Activated naive CD8-positive, alpha-beta T cell (primary cell): ENCODE results near the gene EEF1AKMT3.
A peak's percentile ranks its signal among the peaks of the same experiment; 100 is the strongest.

Experiments used
- H3K27ac Mint-ChIP-seq: one replicate; pipeline ENCODE4 v1.8.0; 2021; ENCODE audit warnings: mixed read lengths
- H3K27me3 Mint-ChIP-seq: one replicate; pipeline ENCODE4 v1.8.0; 2021; ENCODE audit warnings: mixed read lengths
- H3K36me3 Mint-ChIP-seq: one replicate; pipeline ENCODE4 v1.8.0; 2021; ENCODE audit warnings: mixed read lengths
- H3K4me1 Mint-ChIP-seq: one replicate; pipeline ENCODE4 v1.8.0; 2021; ENCODE audit warnings: low read depth, mixed read lengths
- H3K4me3 Mint-ChIP-seq: one replicate; pipeline ENCODE4 v1.8.0; 2021; ENCODE audit warnings: mild to moderate bottlenecking, mixed read lengths
- H3K9me3 Mint-ChIP-seq: one replicate; pipeline ENCODE4 v1.8.0; 2021; ENCODE audit warnings: low read depth, mixed read lengths

Gene EEF1AKMT3

GRCh38 chr12:57802607-57803006 is 30.2 kb downstream of the EEF1AKMT3 start:
- Mint-ChIP-seq H3K36me3 (peaks cover 3% of the 10 kb centered on the region), H3K4me1 (no peaks in the 10 kb centered on the region), H3K27ac (no peak overlapping the region), H3K27me3 (no peaks in the 10 kb centered on the region), H3K9me3 (no peaks in the 10 kb centered on the region), H3K4me3 (no peak overlapping the region)

GRCh38 chr12:57803319-57803893 is 31.0 kb downstream of the EEF1AKMT3 start:
- H3K27ac Mint-ChIP-seq, result no peak overlapping the region
- H3K4me1 Mint-ChIP-seq, result no peaks in the 10 kb centered on the region

GRCh38 chr12:57806677-57807076 is 34.3 kb downstream of the EEF1AKMT3 start:
- H3K27me3 Mint-ChIP-seq, result no peaks in the 10 kb centered on the region
- peaks cover 2% of the 10 kb centered on the region for H3K36me3 Mint-ChIP-seq
- H3K4me1 Mint-ChIP-seq, result no peaks in the 10 kb centered on the region
- no peaks in the 10 kb centered on the region for H3K9me3 Mint-ChIP-seq
- H3K27ac Mint-ChIP-seq, result no peak overlapping the region
- H3K4me3 Mint-ChIP-seq, result no peak overlapping the region

More at GRCh38 chr12:57803319-57803893, 31.0 kb downstream of the EEF1AKMT3 start:
- Mint-ChIP-seq H3K9me3 (no peaks in the 10 kb centered on the region), H3K36me3 (peaks cover 2% of the 10 kb centered on the region), H3K27me3 (no peaks in the 10 kb centered on the region), H3K4me3 (no peak overlapping the region)

GRCh38 chr12:57807285-57807684 is 34.9 kb downstream of the EEF1AKMT3 start:
- Mint-ChIP-seq H3K9me3 (no peaks in the 10 kb centered on the region), H3K4me3 (no peak overlapping the region), H3K27ac (no peak overlapping the region)

GRCh38 chr12:57808351-57808750 is 35.9 kb downstream of the EEF1AKMT3 start:
- no peaks in the 10 kb centered on the region for H3K4me1 Mint-ChIP-seq
- no peak overlapping the region for H3K27ac Mint-ChIP-seq
- peaks cover 2% of the 10 kb centered on the region for H3K36me3 Mint-ChIP-seq
- no peak overlapping the region for H3K4me3 Mint-ChIP-seq
- no peaks in the 10 kb centered on the region for H3K9me3 Mint-ChIP-seq
- H3K27me3 Mint-ChIP-seq, result no peaks in the 10 kb centered on the region

More at GRCh38 chr12:57807285-57807684, 34.9 kb downstream of the EEF1AKMT3 start:
- Mint-ChIP-seq H3K4me1 (no peaks in the 10 kb centered on the region), H3K27me3 (no peaks in the 10 kb centered on the region), H3K36me3 (peaks cover 4% of the 10 kb centered on the region)

- Mint-ChIP-seq H3K27me3 (no peaks in the 10 kb centered on the region), H3K9me3 (no peaks in the 10 kb centered on the region), H3K27ac (no peak overlapping the region), H3K4me1 (peaks cover under 1% of the 10 kb centered on the region), H3K4me3 (no peak overlapping the region), H3K36me3 (peaks cover 2% of the 10 kb centered on the region)
Measured at GRCh38 chr12:57809425-57809824, 37.0 kb downstream of the EEF1AKMT3 start.

GRCh38 chr12:57810450-57810849 is 38.0 kb downstream of the EEF1AKMT3 start:
- Mint-ChIP-seq H3K9me3 (no peaks in the 10 kb centered on the region), H3K36me3 (peaks cover 2% of the 10 kb centered on the region), H3K4me1 (peaks cover 5% of the 10 kb centered on the region), H3K4me3 (no peak overlapping the region), H3K27ac (no peak overlapping the region), H3K27me3 (no peaks in the 10 kb centered on the region)

GRCh38 chr12:57811028-57811755 is 38.8 kb downstream of the EEF1AKMT3 start:
- no peaks in the 10 kb centered on the region for H3K9me3 Mint-ChIP-seq
- no peaks in the 10 kb centered on the region for H3K27me3 Mint-ChIP-seq
- H3K36me3 Mint-ChIP-seq, result peaks cover 2% of the 10 kb centered on the region
- no peak overlapping the region for H3K4me3 Mint-ChIP-seq
- no peak overlapping the region for H3K27ac Mint-ChIP-seq
- H3K4me1 Mint-ChIP-seq, result peaks cover 5% of the 10 kb centered on the region

- H3K27ac Mint-ChIP-seq, result no peak overlapping the region
- H3K9me3 Mint-ChIP-seq, result no peaks in the 10 kb centered on the region
- peaks cover 2% of the 10 kb centered on the region for H3K36me3 Mint-ChIP-seq
- H3K4me1 Mint-ChIP-seq, result peaks cover 6% of the 10 kb centered on the region
- H3K4me3 Mint-ChIP-seq, result no peak overlapping the region
- no peaks in the 10 kb centered on the region for H3K27me3 Mint-ChIP-seq
Measured at GRCh38 chr12:57813111-57813970, 40.9 kb downstream of the EEF1AKMT3 start.

- H3K4me3 Mint-ChIP-seq, result no peak overlapping the region
- H3K9me3 Mint-ChIP-seq, result no peaks in the 10 kb centered on the region
- H3K27ac Mint-ChIP-seq, result no peak overlapping the region
- peaks cover 2% of the 10 kb centered on the region for H3K36me3 Mint-ChIP-seq
- H3K27me3 Mint-ChIP-seq, result no peaks in the 10 kb centered on the region
- H3K4me1 Mint-ChIP-seq, result peaks cover 6% of the 10 kb centered on the region
Measured at GRCh38 chr12:57813971-57814772, 41.8 kb downstream of the EEF1AKMT3 start.

GRCh38 chr12:57815177-57816000 is 43.0 kb downstream of the EEF1AKMT3 start:
- Mint-ChIP-seq H3K4me3 (peak overlapping the region; percentile 69), H3K9me3 (no peaks in the 10 kb centered on the region), H3K27me3 (no peaks in the 10 kb centered on the region), H3K36me3 (peaks cover 2% of the 10 kb centered on the region), H3K27ac (peak overlapping the region; percentile 50), H3K4me1 (peaks cover 6% of the 10 kb centered on the region)

GRCh38 chr12:57816001-57816854 is 43.8 kb downstream of the EEF1AKMT3 start:
- Mint-ChIP-seq H3K4me1 (peaks cover 6% of the 10 kb centered on the region), H3K4me3 (no peak overlapping the region), H3K27ac (no peak overlapping the region), H3K27me3 (no peaks in the 10 kb centered on the region), H3K36me3 (peaks cover 2% of the 10 kb centered on the region), H3K9me3 (no peaks in the 10 kb centered on the region)

- Mint-ChIP-seq H3K4me3 (no peak overlapping the region), H3K9me3 (no peaks in the 10 kb centered on the region), H3K27me3 (no peaks in the 10 kb centered on the region), H3K36me3 (peaks cover under 1% of the 10 kb centered on the region), H3K4me1 (peaks cover 6% of the 10 kb centered on the region), H3K27ac (no peak overlapping the region)
Measured at GRCh38 chr12:57816855-57817151, 44.4 kb downstream of the EEF1AKMT3 start.
